HL-60 (cell line): ENCODE results near the gene DNM3.

Source experiments
- DNase-seq, 2 experiments: peaks; one replicate each; pipeline ENCODE4 v3.0.0-alpha.2; 2010 to 2020; ENCODE audit warnings: low read depth in 1 of 2, low spot score in 1 of 2
- H3K27ac ChIP-seq: fragments of 250-450 bp; sonication (Bioruptor Pico); replicated peaks from 2 replicates; pipeline ENCODE4 v1.5.1; 2020; ENCODE audit warnings: mild to moderate bottlenecking, moderate library complexity
- H3K27me3 ChIP-seq: fragments of 250-450 bp; sonication (Bioruptor Pico); 2 replicates; pipeline ENCODE4 v1.5.1; 2021; ENCODE audit warnings: mild to moderate bottlenecking, moderate library complexity; ENCODE audit not compliant: insufficient read depth, poor library complexity, severe bottlenecking
- H3K4me3 ChIP-seq: replicated peaks from 2 replicates; pipeline ENCODE4 v1.5.1; 2011; ENCODE audit warnings: mild to moderate bottlenecking, control low read depth, low read length; ENCODE audit not compliant: insufficient read depth
- CTCF ChIP-seq: IDR thresholded peaks from one replicate; pipeline ENCODE4 v1.5.1; 2011; ENCODE audit warnings: low read length, control low read depth, inconsistent platforms; ENCODE audit not compliant: insufficient read depth
- GABPA ChIP-seq: IDR thresholded peaks from 2 replicates; pipeline ENCODE4 v1.6.1; 2012; ENCODE audit warnings: low read depth
- POLR2AphosphoS5 ChIP-seq: IDR thresholded peaks from 2 replicates; pipeline ENCODE4 v1.6.1; 2012; ENCODE audit warnings: low read depth
- REST ChIP-seq: IDR thresholded peaks from 2 replicates; pipeline ENCODE4 v1.6.1; 2012; ENCODE audit warnings: low read depth; ENCODE audit not compliant: insufficient replicate concordance
- SPI1 ChIP-seq: IDR thresholded peaks from 2 replicates; pipeline ENCODE4 v1.6.1; 2012; ENCODE audit warnings: low read depth, mild to moderate bottlenecking, borderline replicate concordance

The DNM3 gene

GRCh38 chr1:172322219-172323061 lies 481.1 kb downstream of the DNM3 start:
- TF ChIP-seq POLR2AphosphoS5 (no peak), GABPA (no peak), SPI1 (no peak), REST (no peak), CTCF (no peak)
- H3K4me3 ChIP-seq: no peak overlapping the region
- no peak for DNase-seq
- no peak overlapping the region for H3K27ac ChIP-seq
- H3K27me3 ChIP-seq: peaks cover 3% of the 10 kb centered on the region

GRCh38 chr1:172323686-172324085 lies 482.4 kb downstream of the DNM3 start:
- Histone ChIP-seq H3K27me3 (peaks cover 3% of the 10 kb centered on the region), H3K4me3 (no peak overlapping the region), H3K27ac (no peak overlapping the region)
- no peak for TF ChIP-seq SPI1
- no peak for TF ChIP-seq GABPA
- no peak for TF ChIP-seq CTCF
- no peak for TF ChIP-seq POLR2AphosphoS5
- TF ChIP-seq REST: no peak
- no peak for DNase-seq

- TF ChIP-seq CTCF (no peak), POLR2AphosphoS5 (no peak), GABPA (no peak), SPI1 (no peak), REST (no peak)
- no peak overlapping the region for H3K4me3 ChIP-seq
- peaks cover 3% of the 10 kb centered on the region for H3K27me3 ChIP-seq
- no peak overlapping the region for H3K27ac ChIP-seq
- DNase-seq: no peak
These were observed 482.8 kb downstream of the DNM3 start for GRCh38 chr1:172324086-172324485.
